ENCODE data around the gene PABPN1. TPM values are rescaled to one million over a fixed set of nuclear protein-coding genes. Genes with fewer than 3 reads are reported as not detected.
"Not testable (repeated sequence)": the region's sequence is repeated elsewhere in the genome, so short reads cannot be mapped to it uniquely, and the experiment has no call there.

Gene PABPN1
- polyA plus RNA-seq (ENCODE audit: insufficient read depth in 1 of 5, insufficient read length in 5 of 5, low replicate concordance in 1 of 5), result 100 to 1,000 TPM; 191 to 227 (median 216) TPM
- long read RNA-seq, donor 1, transcript PABPN1-207 (6 exons, 1,220 nt), result minor isoform, 9 of 507 reads
- long read RNA-seq, donor 1, transcript PABPN1-201 (7 exons, 2,001 nt), result major isoform, 58 of 507 reads
- long read RNA-seq, donor 1, transcript PABPN1-202 (6 exons, 2,768 nt), result minor isoform, 25 of 507 reads
- long read RNA-seq, donor 1, transcript PABPN1-203 (3 exons, 817 nt), result minor isoform, 12 of 507 reads
- long read RNA-seq, donor 1, partial matches to known transcripts, result 399 of 507 reads
- long read RNA-seq, donor 1, other reads (novel, unspliced or antisense), result 0 of 507 reads
- long read RNA-seq, donor 2, transcript PABPN1-201 (7 exons, 2,001 nt), result major isoform, 31 of 57 reads
- long read RNA-seq, donor 2, transcript PABPN1-202 (6 exons, 2,768 nt), result minor isoform, 15 of 57 reads
- long read RNA-seq, donor 2, partial matches to known transcripts, result 5 of 57 reads
- long read RNA-seq, donor 2, other reads (novel, unspliced or antisense), result 0 of 57 reads
- long read RNA-seq, donor 3, transcript PABPN1-203 (3 exons, 817 nt), result minor isoform, 5 of 110 reads
- long read RNA-seq, donor 3, transcript PABPN1-201 (7 exons, 2,001 nt), result major isoform, 37 of 110 reads
- long read RNA-seq, donor 3, transcript PABPN1-202 (6 exons, 2,768 nt), result minor isoform, 24 of 110 reads
- long read RNA-seq, donor 3, transcript PABPN1-207 (6 exons, 1,220 nt), result minor isoform, 8 of 110 reads
- long read RNA-seq, donor 3, partial matches to known transcripts, result 31 of 110 reads
- long read RNA-seq, donor 3, other reads (novel, unspliced or antisense), result 0 of 110 reads
- long read RNA-seq, donor 4, transcript PABPN1-201 (7 exons, 2,001 nt), result major isoform, 25 of 60 reads
- long read RNA-seq, donor 4, transcript PABPN1-208 (5 exons, 778 nt), result minor isoform, 6 of 60 reads
- long read RNA-seq, donor 4, transcript PABPN1-202 (6 exons, 2,768 nt), result minor isoform, 8 of 60 reads
- long read RNA-seq, donor 4, partial matches to known transcripts, result 14 of 60 reads
- long read RNA-seq, donor 4, other reads (novel, unspliced or antisense), result 0 of 60 reads
- long read RNA-seq, donor 5, transcript PABPN1-208 (5 exons, 778 nt), result minor isoform, 6 of 143 reads
- long read RNA-seq, donor 5, transcript PABPN1-202 (6 exons, 2,768 nt), result minor isoform, 37 of 143 reads
- long read RNA-seq, donor 5, transcript PABPN1-201 (7 exons, 2,001 nt), result major isoform, 57 of 143 reads
- long read RNA-seq, donor 5, partial matches to known transcripts, result 33 of 143 reads
- long read RNA-seq, donor 5, other reads (novel, unspliced or antisense), result 5 of 143 reads
- long read RNA-seq, donor 6, transcript PABPN1-207 (6 exons, 1,220 nt), result minor isoform, 6 of 137 reads
- long read RNA-seq, donor 6, transcript PABPN1-201 (7 exons, 2,001 nt), result major isoform, 69 of 137 reads
- long read RNA-seq, donor 6, transcript PABPN1-202 (6 exons, 2,768 nt), result minor isoform, 26 of 137 reads
- long read RNA-seq, donor 6, partial matches to known transcripts, result 30 of 137 reads
- long read RNA-seq, donor 6, other reads (novel, unspliced or antisense), result 0 of 137 reads
- long read RNA-seq, donor 7, transcript PABPN1-202 (6 exons, 2,768 nt), result minor isoform, 32 of 196 reads
- long read RNA-seq, donor 7, transcript PABPN1-201 (7 exons, 2,001 nt), result major isoform, 72 of 196 reads
- long read RNA-seq, donor 7, partial matches to known transcripts, result 78 of 196 reads
- long read RNA-seq, donor 7, other reads (novel, unspliced or antisense), result 5 of 196 reads
- long read RNA-seq, donor 8, transcript PABPN1-202 (6 exons, 2,768 nt), result minor isoform, 11 of 48 reads
- long read RNA-seq, donor 8, transcript PABPN1-201 (7 exons, 2,001 nt), result major isoform, 18 of 48 reads
- long read RNA-seq, donor 8, partial matches to known transcripts, result 17 of 48 reads
- long read RNA-seq, donor 8, other reads (novel, unspliced or antisense), result 0 of 48 reads

GRCh38 chr14:23320584-23321571 lies at the start of gene PABPN1:
PABPN1 (plus strand) TSS chr14:23321457; CDS start chr14:23321470, 13 bp downstream.
- peak; percentile 99 to 100 for DNase-seq

- DNase-seq, result no peak
These were observed 45.8 kb upstream of the PABPN1 start for GRCh38 chr14:23275412-23275811.

GRCh38 chr14:23277189-23277588 lies 44.1 kb upstream of the PABPN1 start:
- no peak for DNase-seq

- DNase-seq, result not testable (repeated sequence)
These were observed 43.3 kb upstream of the PABPN1 start for GRCh38 chr14:23277928-23278327.

GRCh38 chr14:23281247-23281646 lies 40.0 kb upstream of the PABPN1 start:
- DNase-seq, result no peak

DNA sequence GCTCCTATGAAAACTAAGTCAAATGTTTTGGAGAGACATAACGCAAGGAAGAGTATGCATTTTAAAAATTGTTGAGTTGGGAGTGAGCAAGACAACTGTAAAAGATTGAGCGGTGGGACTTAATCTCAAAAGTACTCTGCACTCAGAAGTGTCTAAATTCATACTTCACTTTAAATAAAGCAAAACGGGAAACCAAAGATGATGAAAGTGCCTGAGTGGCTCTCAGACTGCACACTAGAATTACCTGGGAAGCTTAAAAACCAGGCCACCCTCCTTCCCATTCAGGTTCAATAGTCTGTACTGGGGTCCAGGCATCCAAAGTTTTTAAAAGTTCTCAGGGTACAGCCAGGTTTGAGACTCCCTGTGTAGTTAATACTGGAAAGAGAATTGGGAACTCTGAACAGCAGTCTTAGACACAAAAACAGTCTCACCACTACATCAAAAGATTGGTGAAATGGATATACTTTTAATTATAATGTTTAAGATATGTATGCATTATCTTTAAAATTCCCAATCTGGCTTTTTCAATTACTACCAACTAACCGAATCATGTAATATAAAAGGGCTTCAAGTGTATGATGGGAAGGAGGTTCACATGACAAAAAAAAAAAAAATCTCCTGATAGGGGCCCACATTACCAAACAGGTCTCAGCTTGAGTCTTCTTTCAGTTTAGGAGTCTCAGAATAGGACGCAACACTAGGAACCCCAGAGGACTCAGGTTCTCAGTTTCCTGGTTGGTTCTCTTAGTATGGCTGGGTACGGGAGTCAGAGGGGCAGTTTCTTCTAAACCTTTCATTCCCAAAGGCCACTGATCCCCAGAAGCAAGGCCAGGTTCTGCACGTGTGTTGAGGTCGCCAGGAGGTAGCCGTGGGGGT lies 36.4 kb upstream of the PABPN1 start:
- DNase-seq, result peak in 1 of 2 donors; percentile 20

GRCh38 chr14:23285530-23286019 lies 35.7 kb upstream of the PABPN1 start:
- DNase-seq, result no peak

DNA sequence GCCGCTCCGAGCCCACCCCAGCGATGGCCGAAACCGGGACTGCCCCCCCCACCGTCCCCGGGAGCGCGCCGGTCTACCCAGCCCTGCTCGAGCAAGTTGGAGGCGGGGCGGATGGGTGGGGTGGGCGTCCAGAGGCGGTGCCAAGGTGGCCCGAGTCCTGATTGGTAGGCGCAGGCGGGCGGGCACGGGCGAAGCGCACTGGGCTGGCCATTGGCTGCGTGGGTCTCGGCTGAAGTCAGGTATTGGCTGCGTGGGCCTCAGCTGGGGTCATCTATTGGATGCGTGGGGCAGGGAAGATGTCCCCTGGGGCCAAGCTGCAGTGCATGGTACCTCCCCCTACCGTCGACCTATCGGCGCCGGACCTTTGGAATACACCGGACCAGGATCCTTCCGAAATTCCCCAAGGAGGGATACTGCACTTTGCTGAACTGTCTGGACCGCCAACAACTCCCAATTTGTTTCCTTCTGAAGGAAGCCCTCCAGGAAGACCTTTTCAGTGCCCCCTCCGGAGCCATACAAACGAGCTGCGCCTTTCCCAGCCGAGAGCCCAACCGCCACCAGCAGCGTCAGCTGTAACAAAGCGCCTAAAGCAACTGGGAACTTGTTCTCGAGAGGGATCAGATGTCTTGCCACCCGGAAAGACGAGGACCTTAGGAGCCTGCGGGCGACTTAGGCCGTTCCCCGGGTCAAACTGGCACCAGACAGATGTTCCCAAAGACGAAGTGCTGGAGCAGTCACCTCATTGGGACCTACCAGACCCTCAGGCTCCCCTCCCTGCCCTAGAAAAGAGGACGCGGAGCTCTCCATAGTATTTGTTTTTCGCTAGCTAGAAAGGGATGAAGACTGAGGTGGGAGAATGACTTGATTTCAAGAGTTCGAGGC lies 35.0 kb upstream of the PABPN1 start, which contains the start of gene HOMEZ:
HOMEZ (minus strand) TSS at position 113 of the 882 bp plus-strand sequence. CDS start 180 bp downstream, outside the sequence.
- peak; percentile 94 to 97 for DNase-seq

- no peak for DNase-seq
These were observed 34.3 kb upstream of the PABPN1 start for GRCh38 chr14:23286902-23287479.

GRCh38 chr14:23294734-23295561 lies 26.3 kb upstream of the PABPN1 start:
- DNase-seq, result peak in 1 of 2 donors; percentile 49

GRCh38 chr14:23296012-23296777 lies 25.1 kb upstream of the PABPN1 start:
- DNase-seq, result no peak

- no peak for DNase-seq
These were observed 24.2 kb upstream of the PABPN1 start for GRCh38 chr14:23297096-23297495.

GRCh38 chr14:23297611-23298277 lies 23.5 kb upstream of the PABPN1 start:
- no peak for DNase-seq

Data from right lung (tissue), 10 donors.